A673 (cell line): ENCODE results near the gene UVRAG. TPM values are rescaled to one million over a fixed set of nuclear protein-coding genes. Genes with fewer than 3 reads are reported as not detected.

ENCODE experiments used
- BruUV-seq: library from RNA; stranded (reverse); fragments of 400-500 nt; replicated peaks from 2 replicates; lab custom pipeline; 2021; lab: Mats Ljungman, UMichigan
- CTCF ChIA-PET: fragments of 300-600 bp; sonication (Branson Sonifier 250); formaldehyde crosslinking; loops from one replicate; lab custom pipeline; 2022; ENCODE audit warnings: antibody characterized with exemption; lab: Charles Lee
- POLR2A ChIA-PET: fragments of 300-600 bp; sonication (Branson Sonifier 250); formaldehyde crosslinking; loops from one replicate; lab custom pipeline; 2022; ENCODE audit warnings: antibody characterized with exemption; ENCODE audit not compliant: low non-redundant PET; lab: Charles Lee
- DNase-seq: peaks from one replicate; pipeline ENCODE4 v3.0.0-alpha.2; 2015; ENCODE audit warnings: low spot score
- H3K27ac ChIP-seq: fragments of 200-600 bp; sonication (generic); 2 replicates; pipeline ENCODE4 v1.5.1; 2016; ENCODE audit warnings: mixed run types, low read depth, mild to moderate bottlenecking, mixed read lengths, antibody characterized with exemption, low read length; ENCODE audit not compliant: poor library complexity, severe bottlenecking
- H3K27me3 ChIP-seq: fragments of 200-600 bp; sonication (generic); replicated peaks from 2 replicates; pipeline ENCODE4 v1.6.1; 2017; ENCODE audit warnings: mixed run types, low read depth, mild to moderate bottlenecking, mixed read lengths, antibody characterized with exemption, low read length; ENCODE audit not compliant: insufficient read depth, poor library complexity
- H3K36me3 ChIP-seq: fragments of 200-600 bp; sonication (generic); 2 replicates; pipeline ENCODE4 v1.6.1; 2016; ENCODE audit warnings: mixed run types, mild to moderate bottlenecking, mixed read lengths, antibody characterized with exemption, low read length; ENCODE audit not compliant: insufficient read depth, poor library complexity, severe bottlenecking
- H3K4me1 ChIP-seq: fragments of 200-600 bp; sonication (generic); 2 replicates; pipeline ENCODE4 v1.6.1; 2017; ENCODE audit warnings: mixed run types, mild to moderate bottlenecking, mixed read lengths, antibody characterized with exemption, low read length; ENCODE audit not compliant: insufficient read depth, poor library complexity, severe bottlenecking
- H3K4me3 ChIP-seq: fragments of 200-600 bp; sonication (generic); 2 replicates; pipeline ENCODE4 v1.5.1; 2016; ENCODE audit warnings: low read depth, mixed run types, mild to moderate bottlenecking, mixed read lengths, low read length; ENCODE audit not compliant: poor library complexity, severe bottlenecking
- H3K9me3 ChIP-seq: fragments of 200-600 bp; sonication (generic); 2 replicates; pipeline ENCODE4 v1.6.1; 2016; ENCODE audit warnings: mixed run types, low read depth, mild to moderate bottlenecking, mixed read lengths, antibody characterized with exemption, low read length; ENCODE audit not compliant: poor library complexity, severe bottlenecking
- EZH2 ChIP-seq: fragments of 200-600 bp; sonication (generic); IDR thresholded peaks from 2 replicates; pipeline ENCODE4 v1.6.1; 2017; ENCODE audit warnings: borderline replicate concordance, low read depth, mild to moderate bottlenecking, mixed read lengths, antibody characterized with exemption, low read length; ENCODE audit not compliant: poor library complexity, severe bottlenecking
- intact Hi-C: fragments of 100-400 bp; cut with micrococcal nuclease; formaldehyde crosslinking; loops from one replicate; pipeline ENCODE4 v1.10.0; 2022; ENCODE audit not compliant: unreplicated experiment
- total RNA-seq: library from RNA; stranded (reverse); gene quantifications from 2 replicates; pipeline ENCODE4 v1.2.3, GENCODE V29; 2021
- TF ChIP-seq, protein P1 (sequence below): fragments of 300-800, 200-600 bp; sonication (generic); conservative IDR thresholded peaks from 2 replicates; pipeline ENCODE4 v1.5.1; 2017; ENCODE audit warnings: low read depth, mild to moderate bottlenecking, antibody characterized with exemption, low read length, moderate library complexity, mixed read lengths

The UVRAG gene
- total RNA-seq, 1 experiment from 2014 or later, result 21.1 TPM

DNA sequence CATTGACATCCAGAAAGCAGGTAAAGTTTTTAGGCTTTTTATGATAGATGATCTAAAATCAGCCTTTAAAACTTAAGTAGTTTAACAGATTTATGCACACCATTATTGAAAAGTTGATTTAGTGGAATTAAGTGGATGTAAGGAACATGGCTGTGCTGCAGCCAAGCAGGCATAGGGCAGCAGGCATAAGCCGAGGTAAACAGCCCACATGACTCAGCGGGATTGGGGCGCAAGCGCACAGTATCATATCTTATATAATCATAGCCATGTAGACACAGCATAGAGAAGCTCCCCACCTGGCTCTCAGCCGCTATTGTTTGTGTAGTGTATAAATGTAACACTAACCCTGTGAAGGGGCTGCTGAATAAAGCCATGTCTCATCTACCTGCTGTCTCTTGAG is 233.8 kb downstream of the UVRAG start:
- TF ChIP-seq EZH2, result no peak
- TF ChIP-seq, protein P1, sequence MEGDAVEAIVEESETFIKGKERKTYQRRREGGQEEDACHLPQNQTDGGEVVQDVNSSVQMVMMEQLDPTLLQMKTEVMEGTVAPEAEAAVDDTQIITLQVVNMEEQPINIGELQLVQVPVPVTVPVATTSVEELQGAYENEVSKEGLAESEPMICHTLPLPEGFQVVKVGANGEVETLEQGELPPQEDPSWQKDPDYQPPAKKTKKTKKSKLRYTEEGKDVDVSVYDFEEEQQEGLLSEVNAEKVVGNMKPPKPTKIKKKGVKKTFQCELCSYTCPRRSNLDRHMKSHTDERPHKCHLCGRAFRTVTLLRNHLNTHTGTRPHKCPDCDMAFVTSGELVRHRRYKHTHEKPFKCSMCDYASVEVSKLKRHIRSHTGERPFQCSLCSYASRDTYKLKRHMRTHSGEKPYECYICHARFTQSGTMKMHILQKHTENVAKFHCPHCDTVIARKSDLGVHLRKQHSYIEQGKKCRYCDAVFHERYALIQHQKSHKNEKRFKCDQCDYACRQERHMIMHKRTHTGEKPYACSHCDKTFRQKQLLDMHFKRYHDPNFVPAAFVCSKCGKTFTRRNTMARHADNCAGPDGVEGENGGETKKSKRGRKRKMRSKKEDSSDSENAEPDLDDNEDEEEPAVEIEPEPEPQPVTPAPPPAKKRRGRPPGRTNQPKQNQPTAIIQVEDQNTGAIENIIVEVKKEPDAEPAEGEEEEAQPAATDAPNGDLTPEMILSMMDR, result no peak
- peak; percentile 22 for DNase-seq
- ChIA-PET CTCF (no interaction called here), POLR2A (no interaction called here)
- no peaks in the 10 kb centered on the region for H3K36me3 ChIP-seq
- H3K9me3 ChIP-seq, result peaks cover 19% of the 10 kb centered on the region
- no TSS peak for BruUV-seq
- H3K4me3 ChIP-seq, result no peak overlapping the region
- H3K27me3 ChIP-seq, result no peaks in the 10 kb centered on the region
- H3K27ac ChIP-seq, result no peak overlapping the region
- no peaks in the 10 kb centered on the region for H3K4me1 ChIP-seq
- intact Hi-C loops, result no loop called here

DNA sequence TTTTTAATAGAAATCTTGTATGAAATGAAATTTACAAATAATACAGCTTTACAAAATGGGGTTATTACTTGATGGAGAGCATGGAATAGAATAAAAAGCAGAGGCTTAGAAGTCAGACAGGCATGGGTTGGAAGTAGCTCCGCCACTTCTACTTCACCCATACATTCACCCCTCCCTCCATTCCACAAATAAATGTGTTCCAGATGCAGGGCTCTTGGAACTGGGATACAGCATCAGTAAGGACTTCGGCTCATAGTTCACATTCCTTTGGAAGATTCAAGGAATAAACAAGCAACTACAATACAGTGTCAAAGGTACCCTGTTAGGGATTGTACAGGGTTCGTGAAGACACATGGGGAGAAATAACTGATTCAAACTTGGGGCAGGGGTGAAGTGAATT is 234.5 kb downstream of the UVRAG start:
- H3K4me3 ChIP-seq, result no peak overlapping the region
- H3K9me3 ChIP-seq, result peaks cover 19% of the 10 kb centered on the region
- ChIA-PET CTCF (no interaction called here), POLR2A (no interaction called here)
- no peaks in the 10 kb centered on the region for H3K4me1 ChIP-seq
- TF ChIP-seq, protein P1, result no peak
- DNase-seq, result no peak
- no peaks in the 10 kb centered on the region for H3K27me3 ChIP-seq
- BruUV-seq, result no TSS peak
- no peak overlapping the region for H3K27ac ChIP-seq
- no peaks in the 10 kb centered on the region for H3K36me3 ChIP-seq
- intact Hi-C loops, result no loop called here

DNA sequence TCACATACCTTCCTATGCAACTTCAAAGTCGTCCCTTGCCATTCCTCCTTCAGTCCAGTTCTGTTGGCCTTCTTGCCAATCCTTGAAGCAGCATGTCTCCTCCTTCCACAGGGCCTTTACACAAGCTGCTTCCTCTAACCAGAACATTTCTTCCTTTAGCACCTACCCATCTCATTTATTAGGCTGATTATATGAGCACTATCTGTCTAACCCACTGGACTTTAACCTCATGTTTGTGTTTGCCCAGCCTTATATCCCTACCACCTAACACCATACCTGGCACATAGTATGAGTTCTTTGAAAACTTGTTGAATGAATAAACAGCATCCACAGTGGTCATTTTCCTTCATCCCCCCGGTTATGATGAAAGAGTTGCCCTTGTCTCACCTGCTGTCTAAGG is 236.9 kb downstream of the UVRAG start:
- no peaks in the 10 kb centered on the region for H3K36me3 ChIP-seq
- ChIA-PET CTCF (no interaction called here), POLR2A (no interaction called here)
- TF ChIP-seq, protein P1, result no peak
- no peak for TF ChIP-seq EZH2
- H3K27ac ChIP-seq, result no peak overlapping the region
- no peak for DNase-seq
- H3K4me1 ChIP-seq, result no peaks in the 10 kb centered on the region
- BruUV-seq, result no TSS peak
- H3K4me3 ChIP-seq, result no peak overlapping the region
- intact Hi-C loops, result no loop called here
- H3K9me3 ChIP-seq, result peaks cover 19% of the 10 kb centered on the region
- no peaks in the 10 kb centered on the region for H3K27me3 ChIP-seq
